VCaP (cell line): ENCODE measurements around the gene ILKAP.

ENCODE experiments used
- H3K27ac ChIP-seq: fragments of 450-650 bp; 2 replicates; pipeline ENCODE4 v1.5.1; 2017
- CTCF ChIP-seq: fragments of 450-650 bp; conservative IDR thresholded peaks from 2 replicates; pipeline ENCODE4 v1.5.1; 2017; ENCODE audit warnings: mild to moderate bottlenecking, moderate library complexity

The ILKAP gene

GRCh38 chr2:238226698-238227586 lies 23.4 kb upstream of the ILKAP start:
- TF ChIP-seq CTCF = no peak
- no peak overlapping the region for H3K27ac ChIP-seq

- H3K27ac ChIP-seq = no peak overlapping the region; the same call in 1 of the 2 replicates
- TF ChIP-seq CTCF = no peak
Observed at GRCh38 chr2:238225911-238226697, 22.6 kb upstream of the ILKAP start.

GRCh38 chr2:238225121-238225520 lies 21.6 kb upstream of the ILKAP start:
- TF ChIP-seq CTCF = no peak
- H3K27ac ChIP-seq = no peak overlapping the region

GRCh38 chr2:238224356-238225035 lies 21.0 kb upstream of the ILKAP start:
- H3K27ac ChIP-seq = no peak overlapping the region
- TF ChIP-seq CTCF = no peak

- no peak for TF ChIP-seq CTCF
- H3K27ac ChIP-seq = no peak overlapping the region
Observed at GRCh38 chr2:238220892-238221521, 17.5 kb upstream of the ILKAP start.

- no peak overlapping the region for H3K27ac ChIP-seq
- no peak for TF ChIP-seq CTCF
Observed at GRCh38 chr2:238220274-238220891, 16.9 kb upstream of the ILKAP start.
